ENCODE results near the gene MAST2.

The MAST2 gene

GRCh38 chr1:46070164-46070814, 266.9 kb downstream of the MAST2 start:
- H3K4me3 ChIP-seq (ENCODE audit: low read depth, low read length): no peak overlapping the region
- no peak for DNase-seq (ENCODE audit: low read depth)

GRCh38 chr1:46072975-46073374, 269.6 kb downstream of the MAST2 start:
- in situ Hi-C loops (cut with HindIII; ENCODE audit: low sequenced_read_pairs): no loop called here
- DNase-seq (ENCODE audit: low read depth): no peak
- no peak overlapping the region for H3K4me3 ChIP-seq (ENCODE audit: low read depth, low read length)
- TF ChIP-seq CTCF (IDR thresholded peaks at IDR 0.05; ENCODE audit: low read depth, low read length, missing control alignments): no peak

More at GRCh38 chr1:46070164-46070814, 266.9 kb downstream of the MAST2 start:
- TF ChIP-seq CTCF (IDR thresholded peaks at IDR 0.05; ENCODE audit: low read depth, low read length, missing control alignments): no peak
- in situ Hi-C loops (cut with HindIII; ENCODE audit: low sequenced_read_pairs): no loop called here

GRCh38 chr1:46076343-46076742, 272.9 kb downstream of the MAST2 start:
- no peak overlapping the region for H3K4me3 ChIP-seq (ENCODE audit: low read depth, low read length)
- in situ Hi-C loops (cut with HindIII; ENCODE audit: low sequenced_read_pairs): no loop called here
- DNase-seq (ENCODE audit: low read depth): no peak
- TF ChIP-seq CTCF (IDR thresholded peaks at IDR 0.05; ENCODE audit: low read depth, low read length, missing control alignments): no peak

- H3K4me3 ChIP-seq (ENCODE audit: low read depth, low read length): no peak overlapping the region
- no peak for DNase-seq (ENCODE audit: low read depth)
- no peak for TF ChIP-seq CTCF (IDR thresholded peaks at IDR 0.05; ENCODE audit: low read depth, low read length, missing control alignments)
- in situ Hi-C loops (cut with HindIII; ENCODE audit: low sequenced_read_pairs): no loop called here
Measured at GRCh38 chr1:46077644-46078043, 274.2 kb downstream of the MAST2 start.

- no peak overlapping the region for H3K4me3 ChIP-seq (ENCODE audit: low read depth, low read length)
- no peak for DNase-seq (ENCODE audit: low read depth)
- in situ Hi-C loops (cut with HindIII; ENCODE audit: low sequenced_read_pairs): no loop called here
- TF ChIP-seq CTCF (IDR thresholded peaks at IDR 0.05; ENCODE audit: low read depth, low read length, missing control alignments): no peak
Measured at GRCh38 chr1:46080257-46080656, 276.8 kb downstream of the MAST2 start.

GRCh38 chr1:46081206-46081605, 277.8 kb downstream of the MAST2 start:
- TF ChIP-seq CTCF (IDR thresholded peaks at IDR 0.05; ENCODE audit: low read depth, low read length, missing control alignments): no peak
- H3K4me3 ChIP-seq (ENCODE audit: low read depth, low read length): no peak overlapping the region
- DNase-seq (ENCODE audit: low read depth): no peak
- in situ Hi-C loops (cut with HindIII; ENCODE audit: low sequenced_read_pairs): no loop called here
